Caco-2 (cell line): ENCODE measurements around the gene TRAPPC11. TPM values are rescaled to one million over a fixed set of nuclear protein-coding genes. Genes with fewer than 3 reads are reported as not detected.

Source experiments
- BruUV-seq: library from RNA; stranded (reverse); fragments of 400-500 nt; replicated peaks from 2 replicates; lab custom pipeline; 2021; lab: Mats Ljungman, UMichigan
- CTCF ChIA-PET: fragments of 300-600 bp; sonication (Branson Sonifier 250); formaldehyde crosslinking; loops from one replicate; lab custom pipeline; 2022; ENCODE audit warnings: antibody characterized with exemption; lab: Charles Lee
- POLR2A ChIA-PET: fragments of 300-600 bp; sonication (Branson Sonifier 250); formaldehyde crosslinking; loops from one replicate; lab custom pipeline; 2022; ENCODE audit warnings: antibody characterized with exemption; lab: Charles Lee
- DNase-seq, 2 experiments: peaks; one replicate each; pipeline versions ENCODE4 v3.0.0 to v3.0.0-alpha.2; 2020 to 2022
- H3K27me3 ChIP-seq: replicated peaks from 2 replicates; pipeline ENCODE4 v1.6.0; 2011; ENCODE audit warnings: low read length; ENCODE audit not compliant: control insufficient read depth, insufficient read depth
- H3K36me3 ChIP-seq: 2 replicates; pipeline ENCODE4 v1.5.1; 2011; ENCODE audit warnings: low read length; ENCODE audit not compliant: control insufficient read depth, insufficient read depth
- H3K4me1 ChIP-seq: fragments of 250-450 bp; sonication (Bioruptor Pico); 2 replicates; pipeline ENCODE4 v1.5.1; 2020; ENCODE audit warnings: mild to moderate bottlenecking
- H3K4me3 ChIP-seq: 2 replicates; pipeline ENCODE4 v1.5.1; 2011; ENCODE audit warnings: low read depth, mild to moderate bottlenecking, control low read depth, low read length
- H3K9me3 ChIP-seq: fragments of 250-450 bp; sonication (Bioruptor Pico); 2 replicates; pipeline ENCODE4 v1.5.1; 2020; ENCODE audit warnings: mild to moderate bottlenecking, moderate library complexity
- H3K27ac Mint-ChIP-seq: one replicate; pipeline ENCODE4 v1.8.0; 2022; ENCODE audit warnings: mixed read lengths; ENCODE audit not compliant: unreplicated experiment
- H3K27me3 Mint-ChIP-seq: one replicate; pipeline ENCODE4 v1.8.0; 2022; ENCODE audit warnings: mixed read lengths; ENCODE audit not compliant: insufficient read depth, unreplicated experiment
- H3K36me3 Mint-ChIP-seq: one replicate; pipeline ENCODE4 v1.8.0; 2022; ENCODE audit warnings: mild to moderate bottlenecking, mixed read lengths; ENCODE audit not compliant: insufficient read depth, unreplicated experiment
- H3K4me1 Mint-ChIP-seq: one replicate; pipeline ENCODE4 v1.8.0; 2022; ENCODE audit warnings: low read depth, mixed read lengths; ENCODE audit not compliant: unreplicated experiment
- H3K4me3 Mint-ChIP-seq: one replicate; pipeline ENCODE4 v1.8.0; 2022; ENCODE audit warnings: mild to moderate bottlenecking, moderate library complexity, mixed read lengths; ENCODE audit not compliant: unreplicated experiment
- H3K9me3 Mint-ChIP-seq: one replicate; pipeline ENCODE4 v1.8.0; 2022; ENCODE audit warnings: mixed read lengths; ENCODE audit not compliant: unreplicated experiment
- intact Hi-C: fragments of 100-400 bp; cut with micrococcal nuclease; formaldehyde crosslinking; loops from one replicate; pipeline ENCODE4 v1.10.0; 2022; ENCODE audit not compliant: unreplicated experiment
- total RNA-seq: library from RNA; stranded (reverse); gene quantifications from 2 replicates; pipeline ENCODE4 v1.2.3, GENCODE V29; 2022
- TF ChIP-seq, protein P1 (sequence below), 2 experiments: fragments of 200-600 bp in 1 of 2; IDR thresholded peaks; 1 replicate in 1 of 2; 2 replicates in 1 of 2; pipeline versions ENCODE4 v1.5.1 to v1.8.0; 2011 to 2022; ENCODE audit warnings: antibody characterized with exemption in 1 of 2, control low read depth in 1 of 2, inconsistent platforms in 1 of 2, low read depth in 1 of 2, low read length in 1 of 2, mild to moderate bottlenecking in 1 of 2, moderate library complexity in 1 of 2; ENCODE audit not compliant: insufficient read depth in 1 of 2, severe bottlenecking in 1 of 2, unreplicated experiment in 1 of 2

TRAPPC11 gene
- total RNA-seq, 1 experiment from 2014 or later: 25.7 TPM

GRCh38 chr4:183636503-183636902, 22.6 kb upstream of the TRAPPC11 start:
- TF ChIP-seq, protein P1, sequence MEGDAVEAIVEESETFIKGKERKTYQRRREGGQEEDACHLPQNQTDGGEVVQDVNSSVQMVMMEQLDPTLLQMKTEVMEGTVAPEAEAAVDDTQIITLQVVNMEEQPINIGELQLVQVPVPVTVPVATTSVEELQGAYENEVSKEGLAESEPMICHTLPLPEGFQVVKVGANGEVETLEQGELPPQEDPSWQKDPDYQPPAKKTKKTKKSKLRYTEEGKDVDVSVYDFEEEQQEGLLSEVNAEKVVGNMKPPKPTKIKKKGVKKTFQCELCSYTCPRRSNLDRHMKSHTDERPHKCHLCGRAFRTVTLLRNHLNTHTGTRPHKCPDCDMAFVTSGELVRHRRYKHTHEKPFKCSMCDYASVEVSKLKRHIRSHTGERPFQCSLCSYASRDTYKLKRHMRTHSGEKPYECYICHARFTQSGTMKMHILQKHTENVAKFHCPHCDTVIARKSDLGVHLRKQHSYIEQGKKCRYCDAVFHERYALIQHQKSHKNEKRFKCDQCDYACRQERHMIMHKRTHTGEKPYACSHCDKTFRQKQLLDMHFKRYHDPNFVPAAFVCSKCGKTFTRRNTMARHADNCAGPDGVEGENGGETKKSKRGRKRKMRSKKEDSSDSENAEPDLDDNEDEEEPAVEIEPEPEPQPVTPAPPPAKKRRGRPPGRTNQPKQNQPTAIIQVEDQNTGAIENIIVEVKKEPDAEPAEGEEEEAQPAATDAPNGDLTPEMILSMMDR (IDR thresholded peaks at IDR 0.05; ENCODE audit: insufficient read depth in 1 of 2, low read depth in 1 of 2, low read length in 1 of 2, severe bottlenecking in 1 of 2, unreplicated experiment in 1 of 2): peak in 1 of 2 experiments; percentile 34
- Histone ChIP-seq H3K4me3 (no peak overlapping the region), H3K9me3 (no peaks in the 10 kb centered on the region), H3K36me3 (no peaks in the 10 kb centered on the region), H3K4me1 (no peaks in the 10 kb centered on the region), H3K27me3 (no peaks in the 10 kb centered on the region)
- Mint-ChIP-seq H3K27ac (no peak overlapping the region), H3K9me3 (no peaks in the 10 kb centered on the region), H3K4me1 (peaks cover 6% of the 10 kb centered on the region), H3K4me3 (no peak overlapping the region), H3K36me3 (no peaks in the 10 kb centered on the region), H3K27me3 (no peaks in the 10 kb centered on the region)
- ChIA-PET CTCF (no interaction called here), POLR2A (no interaction called here)
- no peak for DNase-seq
- intact Hi-C loops: no loop called here
- no TSS peak for BruUV-seq

GRCh38 chr4:183636923-183637322, 22.2 kb upstream of the TRAPPC11 start:
- intact Hi-C loops: no loop called here
- no peak overlapping the region for H3K4me3 Mint-ChIP-seq
- Histone ChIP-seq H3K27me3 (no peaks in the 10 kb centered on the region), H3K4me1 (no peaks in the 10 kb centered on the region), H3K9me3 (no peaks in the 10 kb centered on the region), H3K4me3 (no peak overlapping the region), H3K36me3 (no peaks in the 10 kb centered on the region)
- H3K27me3 Mint-ChIP-seq: no peaks in the 10 kb centered on the region
- H3K36me3 Mint-ChIP-seq: no peaks in the 10 kb centered on the region
- no peaks in the 10 kb centered on the region for H3K9me3 Mint-ChIP-seq
- BruUV-seq: no TSS peak
- TF ChIP-seq, protein P1 (IDR thresholded peaks at IDR 0.05; ENCODE audit: insufficient read depth in 1 of 2, low read depth in 1 of 2, low read length in 1 of 2, severe bottlenecking in 1 of 2, unreplicated experiment in 1 of 2): no peak
- no peak for DNase-seq
- ChIA-PET POLR2A (no interaction called here), CTCF (no interaction called here)
- peaks cover 6% of the 10 kb centered on the region for H3K4me1 Mint-ChIP-seq
- H3K27ac Mint-ChIP-seq: no peak overlapping the region

GRCh38 chr4:183637461-183637860, 21.6 kb upstream of the TRAPPC11 start:
- intact Hi-C loops: no loop called here
- H3K4me1 ChIP-seq: no peaks in the 10 kb centered on the region
- Mint-ChIP-seq H3K36me3 (no peaks in the 10 kb centered on the region), H3K27me3 (no peaks in the 10 kb centered on the region), H3K4me3 (peak overlapping the region; percentile 20), H3K4me1 (peaks cover 6% of the 10 kb centered on the region), H3K27ac (no peak overlapping the region), H3K9me3 (no peaks in the 10 kb centered on the region)
- CTCF ChIA-PET: no interaction called here
- no peaks in the 10 kb centered on the region for H3K9me3 ChIP-seq
- no peak overlapping the region for H3K4me3 ChIP-seq
- POLR2A ChIA-PET: no interaction called here
- H3K36me3 ChIP-seq: no peaks in the 10 kb centered on the region
- DNase-seq: no peak
- TF ChIP-seq, protein P1 (IDR thresholded peaks at IDR 0.05; ENCODE audit: insufficient read depth in 1 of 2, low read depth in 1 of 2, low read length in 1 of 2, severe bottlenecking in 1 of 2, unreplicated experiment in 1 of 2): no peak
- no TSS peak for BruUV-seq
- H3K27me3 ChIP-seq: no peaks in the 10 kb centered on the region
